NT2/D1 (cell line): ENCODE results near the gene PRXL2B.

ENCODE experiments used
- SUZ12 ChIP-seq: IDR thresholded peaks from 2 replicates; pipeline ENCODE4 v1.6.1; 2011; ENCODE audit not compliant: insufficient read length, insufficient read depth; ENCODE audit errors: extremely low read depth
- YY1 ChIP-seq: IDR thresholded peaks from 2 replicates; pipeline ENCODE4 v1.6.1; 2011; ENCODE audit not compliant: insufficient read length, insufficient read depth
- ZNF274 ChIP-seq: IDR thresholded peaks from 2 replicates; pipeline ENCODE4 v1.6.1; 2011; ENCODE audit warnings: mild to moderate bottlenecking, low read depth, low read length

- TF ChIP-seq ZNF274 (no peak), YY1 (peak; percentile 53), SUZ12 (no peak)
These were observed 39.1 kb upstream of the PRXL2B start for GRCh38 chr1:2547210-2548067.
